Prostate gland (tissue), 2 donors: ENCODE measurements around the gene APLP2. TPM values are rescaled to one million over a fixed set of nuclear protein-coding genes. Genes with fewer than 3 reads are reported as not detected.
"Not testable (repeated sequence)": the region's sequence is repeated elsewhere in the genome, so short reads cannot be mapped to it uniquely, and the experiment has no call there.

Source experiments
- DNase-seq: peaks from one replicate; pipeline ENCODE4 v3.0.0-alpha.2; 2019; ENCODE audit warnings: low spot score
- H3K27ac ChIP-seq, 2 donors: fragments of 200-600 bp; sonication (generic); 2 replicates each; pipeline ENCODE4 v1.5.1; 2017 to 2019
- H3K27me3 ChIP-seq: fragments of 200-600 bp; sonication (generic); replicated peaks from 2 replicates; pipeline ENCODE4 v1.5.1; 2019; ENCODE audit not compliant: insufficient read depth
- H3K36me3 ChIP-seq, 2 donors: fragments of 200-600 bp; sonication (generic); 1 replicate in 1 of 2; 2 replicates in 1 of 2; pipeline versions ENCODE4 v1.5.1 to v1.8.1; 2017 to 2019
- H3K4me1 ChIP-seq: fragments of 200-600 bp; sonication (generic); replicated peaks from 2 replicates; pipeline ENCODE4 v1.5.1; 2019
- H3K4me3 ChIP-seq, 2 donors: fragments of 200-600 bp; sonication (generic); 2 replicates each; pipeline ENCODE4 v1.5.1; 2017 to 2019
- H3K9me3 ChIP-seq: fragments of 200-600 bp; sonication (generic); 2 replicates; pipeline ENCODE4 v1.5.1; 2017
- POLR2A ChIP-seq: fragments of 450-650 bp; IDR thresholded peaks from one replicate; pipeline ENCODE4 v1.6.1; 2016; ENCODE audit warnings: antibody characterized with exemption, mild to moderate bottlenecking
- WGBS: methylation state at CpG from one replicate; pipeline ENCODE4 v1.1.5; 2018; 5-methylcytosine and 5-hydroxymethylcytosine counted together
- intact Hi-C: fragments of 100-400 bp; cut with DNase I; formaldehyde crosslinking; loops from one replicate; pipeline ENCODE4 v1.14.2; 2022
- small RNA-seq, 2 donors: library from RNA; depleted of rRNA; stranded (forward); fragments of <200 nt; gene quantifications; one replicate each; pipeline ENCODE3, GENCODE V24; 2016
- total RNA-seq, 2 donors: library from RNA; depleted of rRNA; stranded (reverse); fragments of >200 nt; gene quantifications; one replicate each; pipeline ENCODE4 v1.1.0, GENCODE V29; 2016
- TF ChIP-seq, protein P1 (sequence below), 4 experiments: fragments of 200-600 bp in 2 of 4; fragments of 450-650 bp in 2 of 4; sonication (generic) in 2 of 4; IDR thresholded peaks; 1 replicate in 3 of 4; 2 replicates in 1 of 4; pipeline ENCODE4 v1.5.1; 2016 to 2019; ENCODE audit warnings: antibody characterized with exemption in 4 of 4, mild to moderate bottlenecking in 2 of 4, moderate library complexity in 2 of 4

The APLP2 gene
- total RNA-seq, 2 donors from 2014 or later = 222 to 434 TPM

- no peaks in the 10 kb centered on the region for H3K27me3 ChIP-seq
- H3K9me3 ChIP-seq = no peaks in the 10 kb centered on the region
- H3K4me1 ChIP-seq = no peaks in the 10 kb centered on the region
- DNase-seq = no peak
- peaks cover 0 to 3% of the 10 kb centered on the region in 2 donors for H3K36me3 ChIP-seq
- H3K27ac ChIP-seq = no peak overlapping the region
- 84% methylated on average over 4 of the region's 4 CpGs for WGBS
- TF ChIP-seq, protein P1, sequence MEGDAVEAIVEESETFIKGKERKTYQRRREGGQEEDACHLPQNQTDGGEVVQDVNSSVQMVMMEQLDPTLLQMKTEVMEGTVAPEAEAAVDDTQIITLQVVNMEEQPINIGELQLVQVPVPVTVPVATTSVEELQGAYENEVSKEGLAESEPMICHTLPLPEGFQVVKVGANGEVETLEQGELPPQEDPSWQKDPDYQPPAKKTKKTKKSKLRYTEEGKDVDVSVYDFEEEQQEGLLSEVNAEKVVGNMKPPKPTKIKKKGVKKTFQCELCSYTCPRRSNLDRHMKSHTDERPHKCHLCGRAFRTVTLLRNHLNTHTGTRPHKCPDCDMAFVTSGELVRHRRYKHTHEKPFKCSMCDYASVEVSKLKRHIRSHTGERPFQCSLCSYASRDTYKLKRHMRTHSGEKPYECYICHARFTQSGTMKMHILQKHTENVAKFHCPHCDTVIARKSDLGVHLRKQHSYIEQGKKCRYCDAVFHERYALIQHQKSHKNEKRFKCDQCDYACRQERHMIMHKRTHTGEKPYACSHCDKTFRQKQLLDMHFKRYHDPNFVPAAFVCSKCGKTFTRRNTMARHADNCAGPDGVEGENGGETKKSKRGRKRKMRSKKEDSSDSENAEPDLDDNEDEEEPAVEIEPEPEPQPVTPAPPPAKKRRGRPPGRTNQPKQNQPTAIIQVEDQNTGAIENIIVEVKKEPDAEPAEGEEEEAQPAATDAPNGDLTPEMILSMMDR (IDR thresholded peaks at IDR 0.05) = no peak
- no peak for TF ChIP-seq POLR2A
- no peak overlapping the region for H3K4me3 ChIP-seq
- intact Hi-C loops = no loop called here
Observed at GRCh38 chr11:130192845-130193267, 123.2 kb downstream of the APLP2 start.

GRCh38 chr11:130193551-130193950 is 123.9 kb downstream of the APLP2 start:
- 93% methylated on average over 14 of the region's 14 CpGs for WGBS

More at GRCh38 chr11:130193551-130193950, 123.9 kb downstream of the APLP2 start:
- H3K4me1 ChIP-seq, H3K36me3 ChIP-seq, H3K4me3 ChIP-seq, H3K27me3 ChIP-seq, DNase-seq, intact Hi-C loops, H3K9me3 ChIP-seq, H3K27ac ChIP-seq: not testable (repeated sequence)

Small RNA genes within 50 kb of the gene (small RNA-seq; reads per million reads assigned to genes)
- gene RF00015 = 0 reads per million in 2 donors
- gene RPL34P21 = 0 reads per million in 2 donors

Other genes with a start within 250 kb of the APLP2 start
- 10 to 100 TPM; 26.2 to 51.4 TPM for gene NFRKB, start 174.3 kb upstream of the APLP2 start, total RNA-seq
- gene PRDM10, start 67.1 kb upstream of the APLP2 start, total RNA-seq = 1 to 10 TPM; 7.0 to 7.7 TPM
- 100 to 1,000 TPM in 1 of 2 donors, 10 to 100 TPM in 1; 39.8 to 114 TPM for gene ST14, start 89.9 kb downstream of the APLP2 start, total RNA-seq
- 10 to 100 TPM; 35.9 to 80.3 TPM for gene ZBTB44, start 245.0 kb downstream of the APLP2 start, total RNA-seq